Measurements from ENCODE around the gene PDZRN4.

DNA sequence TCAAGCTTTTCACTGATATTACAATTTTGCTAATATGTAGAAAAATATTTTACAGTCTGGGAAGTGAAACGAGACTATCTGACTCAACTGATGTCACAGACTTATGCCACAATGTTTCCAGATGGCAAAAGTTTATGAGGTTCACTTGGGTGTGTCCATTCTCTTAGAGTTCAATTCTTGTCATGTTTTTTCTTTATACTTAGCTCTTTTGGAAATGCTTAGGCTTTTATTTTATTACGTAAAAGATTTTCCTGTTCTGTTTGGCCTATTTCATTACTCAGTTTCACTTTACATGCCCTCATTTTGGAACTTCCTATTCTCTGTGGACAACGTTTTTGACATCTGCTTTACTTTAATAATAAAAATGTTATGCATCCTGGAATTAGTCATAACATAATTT lies 2.1 kb upstream of the PDZRN4 start:
- no peak for TF ChIP-seq YY1 (IDR thresholded peaks at IDR 0.05; ENCODE audit: insufficient read depth, insufficient read length)
- TF ChIP-seq ZNF274 (IDR thresholded peaks at IDR 0.05; ENCODE audit: low read depth, low read length), result no peak
- no peak for TF ChIP-seq SUZ12 (IDR thresholded peaks at IDR 0.05; ENCODE audit: extremely low read depth, insufficient read depth, insufficient read length)
